IPS-11a (cell line): ENCODE data around the gene LDLRAD3.

Source experiments
- H3K4me3 ChIP-seq: one replicate; pipeline ENCODE4 v1.5.1; 2013; ENCODE audit warnings: low read depth, low read length, control low read depth

LDLRAD3 gene

DNA sequence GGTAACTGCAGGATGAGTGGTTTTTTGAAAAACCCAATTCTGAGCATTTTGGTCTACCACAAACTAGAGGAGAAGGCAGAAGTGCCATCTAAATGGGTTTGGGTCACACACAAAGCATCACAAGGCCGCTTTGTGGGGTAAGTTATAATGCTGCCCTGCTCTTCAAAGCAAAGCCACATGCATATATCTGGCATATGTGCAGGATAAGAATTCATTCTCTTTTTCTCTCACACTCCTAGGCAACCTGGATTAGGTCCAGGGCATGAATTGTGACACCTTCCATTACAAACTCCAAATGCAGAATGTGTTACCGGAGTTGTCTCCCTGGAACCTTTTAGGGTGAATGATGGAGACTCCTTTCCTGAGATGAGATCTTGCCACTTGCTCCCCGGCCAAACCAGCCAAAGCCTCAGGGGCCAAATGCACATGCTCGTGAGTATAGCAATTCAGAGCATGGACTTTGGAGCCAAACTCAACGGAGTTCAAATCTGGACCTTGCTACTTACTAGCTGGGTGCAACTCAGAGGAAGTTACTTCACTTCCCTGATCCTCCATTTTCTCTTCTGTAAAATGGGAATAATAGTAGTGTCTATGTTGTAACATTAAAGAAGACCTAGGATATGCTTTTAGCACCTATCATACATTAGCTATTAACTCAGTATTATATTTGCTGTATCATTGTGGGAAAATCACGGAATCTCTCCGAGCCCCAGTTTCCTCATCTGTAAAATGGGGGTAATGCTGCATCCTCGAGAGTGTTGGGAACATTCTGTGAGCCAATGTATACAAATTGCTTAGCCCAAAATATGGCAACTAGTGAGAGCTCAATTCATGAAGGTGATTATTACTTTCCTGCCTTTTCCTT lies 248.8 kb downstream of the LDLRAD3 start:
- no peak overlapping the region for H3K4me3 ChIP-seq

DNA sequence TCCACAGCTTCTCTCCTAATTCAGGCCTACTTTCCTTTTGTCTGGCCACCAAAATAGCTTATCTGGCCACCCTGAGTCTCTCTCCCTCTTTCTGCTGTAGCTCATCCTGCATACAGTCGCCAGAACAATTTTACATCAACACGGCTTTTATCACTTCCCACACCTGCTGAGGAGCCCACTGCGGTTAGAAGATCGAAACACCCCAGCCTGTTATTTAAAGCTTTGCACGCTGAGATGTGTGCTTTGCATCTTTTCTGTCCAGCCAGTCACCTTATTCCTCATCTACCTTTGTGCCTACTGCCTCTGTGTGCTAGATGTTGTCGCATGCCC lies 249.4 kb downstream of the LDLRAD3 start:
- H3K4me3 ChIP-seq: no peak overlapping the region

DNA sequence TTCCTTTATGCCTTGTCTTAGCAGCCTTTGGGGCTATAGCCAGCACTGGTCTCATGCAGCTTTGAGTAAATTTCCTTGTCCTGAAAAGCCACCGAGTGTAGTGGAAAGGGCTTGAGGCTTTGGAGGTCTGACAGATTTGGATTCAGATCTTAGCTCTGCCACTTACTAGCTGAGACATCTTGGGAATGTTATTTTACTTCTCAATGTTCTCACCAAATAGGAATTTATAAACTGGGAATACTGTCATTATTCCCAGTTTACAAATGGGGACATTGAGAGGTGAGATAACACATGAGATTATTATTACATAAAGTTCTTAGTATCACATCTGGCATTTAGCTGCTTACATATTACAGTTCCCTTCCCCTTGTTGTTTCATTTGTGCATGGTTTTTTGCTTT lies 249.9 kb downstream of the LDLRAD3 start:
- H3K4me3 ChIP-seq: no peak overlapping the region

DNA sequence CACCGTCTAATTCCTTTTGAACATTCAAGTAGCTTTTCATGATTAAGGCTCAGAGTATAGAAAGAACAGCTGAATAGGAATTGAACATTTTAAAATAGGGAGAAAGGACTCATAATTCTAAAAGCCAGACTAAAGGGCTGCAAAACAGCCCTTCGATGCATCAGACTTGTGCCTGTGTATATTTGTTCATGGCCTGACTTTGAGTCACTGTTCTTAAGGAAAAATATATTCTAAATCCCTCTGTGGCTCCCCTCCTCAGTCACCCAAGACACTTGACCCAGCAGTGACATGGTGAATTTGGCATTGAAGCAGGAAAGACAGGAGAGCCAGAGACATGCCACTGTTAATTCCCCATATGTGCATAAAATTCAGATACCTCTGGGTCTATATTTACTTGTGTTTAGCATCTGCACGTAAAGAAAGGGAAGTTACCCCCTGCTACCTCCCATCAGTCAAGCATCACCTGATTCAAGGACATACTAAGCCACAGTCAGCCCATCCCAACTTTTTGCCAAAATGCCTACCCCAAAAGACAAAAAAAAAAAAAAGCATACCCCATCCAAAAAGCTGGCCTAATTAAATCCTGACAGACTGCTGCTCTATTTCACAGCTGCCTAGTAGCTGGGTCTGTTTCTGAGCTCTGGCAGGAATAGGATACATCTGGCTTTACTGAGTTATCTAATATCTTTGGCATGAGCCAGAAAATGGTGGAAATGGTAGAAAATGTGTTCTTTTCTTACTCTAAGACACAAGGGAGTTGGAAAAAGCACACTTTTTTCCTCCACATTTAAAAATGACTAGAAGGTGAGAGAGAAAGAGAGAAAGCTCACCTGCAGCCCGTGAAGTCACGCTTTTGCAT lies 251.9 kb downstream of the LDLRAD3 start:
- no peak overlapping the region for H3K4me3 ChIP-seq

DNA sequence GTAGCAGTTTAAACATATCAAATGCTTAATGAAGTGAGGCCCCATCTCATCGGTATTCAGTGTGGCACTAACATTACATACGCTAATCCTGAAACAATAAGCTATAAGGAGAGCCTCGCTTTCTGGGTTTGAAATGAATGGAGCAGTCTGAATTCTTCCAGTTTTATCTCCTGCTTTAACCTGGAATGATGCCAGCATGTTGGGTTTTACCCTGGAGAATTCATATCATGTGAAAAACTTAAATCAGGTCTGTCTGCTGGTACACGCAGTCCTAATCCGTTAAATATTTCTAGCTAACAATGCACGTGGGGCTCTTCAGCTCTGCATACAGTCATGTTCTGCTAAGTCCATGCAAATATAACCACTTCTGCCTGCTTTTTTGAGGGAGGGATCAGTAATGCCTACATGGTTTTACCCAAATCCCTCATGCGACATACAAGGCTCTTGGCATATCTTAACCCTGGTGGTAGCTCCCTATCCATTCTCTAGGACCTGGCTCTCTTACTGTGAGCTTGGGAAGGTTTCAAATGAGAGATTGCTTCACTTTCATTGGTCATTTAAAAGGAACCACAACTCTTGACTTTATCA lies 252.6 kb downstream of the LDLRAD3 start:
- no peak overlapping the region for H3K4me3 ChIP-seq

DNA sequence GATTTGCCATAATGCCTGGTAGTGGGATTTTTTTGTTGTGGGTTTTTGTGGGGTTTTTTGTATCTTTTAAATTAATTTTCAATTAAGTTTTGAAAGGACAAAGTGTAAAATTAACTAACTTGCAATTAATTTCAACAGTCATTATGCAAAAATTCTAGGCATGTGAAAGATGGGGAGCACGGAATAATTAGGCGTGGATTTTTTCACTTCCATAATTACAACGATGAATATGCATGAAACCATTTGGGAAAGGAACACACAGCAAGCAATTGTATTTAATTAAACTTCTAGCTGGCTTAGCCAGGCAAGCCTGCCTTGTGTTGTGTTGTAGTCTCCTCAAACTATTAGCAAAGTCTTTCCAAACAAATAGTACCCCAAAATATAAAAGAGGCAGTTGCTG lies 257.5 kb downstream of the LDLRAD3 start:
- no peak overlapping the region for H3K4me3 ChIP-seq

DNA sequence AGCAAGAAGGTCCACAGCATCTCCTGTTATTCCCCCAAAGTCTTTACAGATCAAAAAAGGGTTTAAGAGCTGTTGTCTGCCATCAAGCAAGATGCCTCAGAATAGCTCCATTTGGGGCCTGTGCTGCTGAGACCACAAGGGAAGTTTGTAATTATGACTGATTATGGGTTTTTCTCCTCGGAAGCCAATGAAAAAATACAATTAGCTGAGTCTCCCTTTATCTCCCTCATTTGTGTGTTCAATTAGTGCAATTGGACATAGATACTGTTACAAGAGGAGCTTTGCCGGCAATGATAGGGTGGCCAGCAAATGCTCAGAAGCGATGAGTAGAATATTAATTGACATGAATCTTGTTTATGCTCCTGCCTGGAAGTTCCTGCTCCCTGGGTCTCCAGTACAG lies 261.7 kb downstream of the LDLRAD3 start:
- no peak overlapping the region for H3K4me3 ChIP-seq

DNA sequence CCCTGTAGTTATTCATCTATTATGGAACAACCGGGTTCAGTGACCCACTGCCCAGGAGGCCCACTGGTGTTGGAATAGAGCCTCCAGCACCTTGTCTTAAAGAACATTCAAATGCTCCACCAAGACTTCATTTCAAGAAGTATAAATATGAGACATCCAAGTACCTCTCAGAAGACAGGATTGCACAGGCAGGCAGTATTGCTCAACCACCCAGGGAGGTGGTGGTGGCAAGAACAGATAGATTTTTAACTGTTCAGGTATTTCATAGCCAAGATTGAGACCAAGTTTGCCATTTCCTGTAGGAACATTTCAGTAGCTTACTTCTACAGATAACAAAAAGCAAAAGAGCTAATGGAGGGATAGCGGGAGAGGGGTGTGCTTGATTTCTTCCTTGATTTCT lies 266.7 kb downstream of the LDLRAD3 start:
- no peak overlapping the region for H3K4me3 ChIP-seq

DNA sequence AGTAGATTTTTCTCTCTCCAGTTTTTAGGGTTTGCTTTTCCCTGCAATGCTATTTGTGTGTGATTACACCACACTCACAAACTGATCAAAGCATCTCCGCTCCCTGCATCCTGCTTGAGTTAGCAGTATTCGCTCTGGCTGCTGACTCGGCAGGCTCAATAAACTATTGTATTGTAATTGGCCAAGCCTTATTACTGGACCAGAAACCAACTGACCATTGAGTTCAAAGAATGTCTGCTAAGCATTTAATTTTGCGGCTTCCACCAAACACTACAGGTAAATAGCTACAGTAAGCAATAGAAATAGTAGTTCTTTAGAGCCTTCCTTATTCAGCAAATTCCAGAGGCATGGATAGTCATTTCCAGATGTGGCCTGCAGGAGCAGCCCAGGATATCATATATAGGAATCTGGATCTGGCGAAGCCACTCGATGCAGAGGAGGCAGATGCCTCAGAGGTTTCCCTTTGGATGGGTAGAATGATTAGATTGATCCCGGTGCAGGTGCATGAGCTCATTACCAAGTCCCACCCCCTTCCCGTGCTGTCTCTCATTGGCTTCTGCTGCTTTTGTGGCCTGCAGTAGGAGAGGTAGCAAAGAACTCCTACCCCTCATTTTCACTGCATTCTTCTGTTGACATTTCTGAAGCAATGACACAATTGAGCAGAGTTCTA lies 268.0 kb downstream of the LDLRAD3 start:
- no peak overlapping the region for H3K4me3 ChIP-seq

DNA sequence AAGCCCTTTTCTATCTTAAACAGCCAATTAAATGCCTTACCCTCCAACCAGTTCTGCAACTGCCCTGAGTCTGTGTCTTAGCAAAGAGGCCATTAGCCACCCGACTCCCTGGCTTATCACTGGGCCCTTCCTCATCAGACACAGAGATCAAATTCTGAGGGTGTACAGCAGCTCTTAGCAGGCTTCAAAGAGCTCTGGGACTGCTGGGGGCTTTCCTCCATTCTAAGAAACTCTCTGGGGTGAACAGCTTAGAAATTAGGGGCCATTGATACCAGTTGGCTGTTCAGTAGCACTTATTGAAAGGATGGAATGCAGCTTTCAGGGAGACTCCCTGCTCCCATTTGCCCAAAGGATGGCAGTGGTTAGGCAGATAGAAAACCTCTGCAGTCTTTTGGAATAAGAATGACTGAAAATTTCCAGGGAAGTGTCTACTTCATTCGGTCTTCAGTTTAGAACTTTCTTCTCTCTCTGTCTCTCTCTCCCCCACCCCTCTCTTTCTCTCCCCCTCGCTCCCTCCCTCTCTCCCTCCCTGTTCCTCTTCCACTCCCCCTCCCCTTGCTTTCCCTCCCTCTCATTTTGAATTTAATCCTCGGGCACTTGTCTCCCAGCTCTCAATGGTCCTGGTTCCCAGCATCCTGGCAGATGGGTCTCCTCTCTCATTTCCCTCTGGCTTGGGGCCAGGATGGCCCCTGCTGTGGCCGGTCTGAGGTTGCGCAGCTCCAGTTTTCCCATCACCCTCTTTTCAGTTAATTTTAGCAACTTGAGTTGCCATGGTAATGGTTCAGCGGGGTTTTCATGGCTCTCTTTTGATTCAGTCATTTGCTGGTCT lies 268.9 kb downstream of the LDLRAD3 start:
- no peak overlapping the region for H3K4me3 ChIP-seq

DNA sequence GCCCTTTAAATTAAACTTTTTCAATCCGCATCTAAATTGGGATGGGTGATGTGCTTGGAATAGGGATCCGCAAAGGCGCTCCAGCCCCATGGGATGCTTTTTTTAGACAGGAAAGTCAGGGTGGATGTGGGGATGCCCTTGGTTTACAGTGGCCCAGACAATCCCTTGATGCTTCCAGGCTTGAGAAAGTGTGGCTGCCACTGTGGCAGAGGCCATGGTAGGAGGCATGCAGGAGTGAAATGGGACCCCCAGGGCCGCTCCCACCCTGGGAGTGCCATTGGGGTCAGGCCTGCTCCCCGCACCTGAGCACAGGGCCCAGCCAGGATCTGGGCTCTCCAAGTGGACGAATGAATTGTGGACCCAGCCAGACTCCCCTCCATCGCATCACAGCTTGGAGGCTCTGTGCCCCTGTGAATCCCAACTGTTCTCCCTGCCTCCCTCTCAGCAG lies 269.6 kb downstream of the LDLRAD3 start:
- H3K4me3 ChIP-seq: no peak overlapping the region

DNA sequence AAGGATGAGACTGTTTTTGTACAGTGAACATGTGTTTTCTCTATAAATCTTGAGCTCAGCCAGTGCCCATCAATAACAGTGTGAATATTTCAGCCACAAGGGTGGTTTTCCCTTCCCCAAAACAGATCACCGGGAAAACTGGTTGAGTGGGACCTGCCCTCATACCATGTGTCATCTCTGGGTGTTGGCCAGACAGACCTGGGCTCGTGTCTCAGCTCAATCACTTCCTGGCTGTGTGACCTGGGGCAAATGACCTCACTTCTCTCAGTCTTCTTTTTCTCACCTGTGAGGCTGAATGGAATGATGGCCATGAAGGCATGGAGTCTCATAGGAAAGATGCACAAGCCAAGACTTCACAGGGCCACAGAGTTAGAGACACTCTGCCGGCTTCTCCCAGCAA lies 270.6 kb downstream of the LDLRAD3 start:
- no peak overlapping the region for H3K4me3 ChIP-seq

DNA sequence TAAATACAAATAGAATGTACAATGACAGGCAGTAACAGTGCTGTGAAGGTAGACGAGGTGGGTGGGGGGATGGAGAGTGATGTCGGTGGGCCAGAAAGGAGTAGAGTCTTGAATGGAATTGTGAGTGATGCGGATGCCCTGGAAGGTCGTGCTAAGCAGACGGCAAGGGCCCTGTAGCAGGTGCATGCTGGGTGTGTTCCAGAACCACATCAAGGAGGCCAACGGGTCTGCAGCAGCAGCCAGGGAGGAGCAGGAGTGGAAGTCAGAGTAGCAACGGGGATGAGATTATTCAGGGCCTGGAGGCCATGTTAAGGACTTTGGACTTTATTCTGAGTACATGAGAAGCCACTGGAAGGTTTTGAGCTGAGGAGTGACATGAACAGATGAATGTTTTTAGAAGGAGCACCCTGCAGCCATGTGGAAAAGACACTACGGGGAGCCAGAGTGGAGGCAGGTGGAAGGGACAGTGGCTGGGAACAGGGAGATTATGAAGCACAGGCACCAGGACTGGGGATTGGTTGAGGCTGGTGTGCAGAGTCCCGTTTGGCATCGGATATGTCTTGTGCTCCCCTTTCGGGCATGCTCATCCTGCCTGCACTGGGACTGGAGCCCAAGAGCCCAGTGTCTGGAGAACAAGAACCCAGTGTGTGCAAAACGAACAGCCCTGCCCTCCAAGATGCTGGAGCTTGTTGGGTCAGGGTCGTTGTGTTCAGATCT lies 271.3 kb downstream of the LDLRAD3 start:
- no peak overlapping the region for H3K4me3 ChIP-seq

DNA sequence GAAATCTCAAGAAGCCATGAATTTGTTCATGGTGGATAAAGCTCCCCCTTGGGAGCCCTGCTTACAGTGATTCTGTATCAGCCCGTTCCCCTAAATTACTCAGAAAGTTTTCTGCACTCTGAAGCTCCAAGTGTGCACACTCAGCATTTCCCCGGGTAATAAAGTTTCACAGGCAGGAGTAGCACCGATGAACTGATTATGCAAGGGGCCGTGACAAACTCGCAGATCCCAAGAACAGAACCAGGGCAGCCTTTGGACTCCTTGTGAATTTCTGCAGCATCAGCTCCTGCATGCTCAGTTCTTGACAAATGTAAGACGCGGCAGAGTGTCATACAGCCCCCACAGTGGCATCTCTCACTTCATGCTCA lies 271.8 kb downstream of the LDLRAD3 start:
- no peak overlapping the region for H3K4me3 ChIP-seq

DNA sequence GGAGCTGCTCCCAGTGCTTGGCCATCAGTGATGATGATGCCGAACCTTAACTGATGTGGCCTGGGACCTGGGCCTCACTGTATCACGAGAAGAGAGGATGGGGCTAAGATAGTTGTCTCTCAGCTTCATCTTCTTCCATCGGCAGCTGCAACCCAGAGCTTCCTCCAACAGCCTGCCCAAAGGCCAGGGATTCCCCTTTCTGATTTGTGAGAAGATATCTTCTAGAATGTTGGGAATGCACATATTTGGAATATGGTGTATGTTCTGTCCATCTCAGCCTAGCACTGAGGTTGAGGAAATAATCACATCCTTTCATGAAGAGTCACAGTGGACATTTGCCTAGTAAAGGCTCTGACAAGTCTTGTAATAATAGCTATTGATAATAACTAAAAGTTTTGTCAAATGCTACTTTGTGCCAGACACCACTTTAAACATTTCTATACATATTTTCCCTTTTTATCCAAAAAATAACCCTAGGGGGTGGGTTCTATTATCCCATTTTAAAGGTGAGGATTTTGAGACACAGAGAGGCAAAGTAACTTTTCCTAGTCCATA lies 272.3 kb downstream of the LDLRAD3 start:
- no peak overlapping the region for H3K4me3 ChIP-seq

DNA sequence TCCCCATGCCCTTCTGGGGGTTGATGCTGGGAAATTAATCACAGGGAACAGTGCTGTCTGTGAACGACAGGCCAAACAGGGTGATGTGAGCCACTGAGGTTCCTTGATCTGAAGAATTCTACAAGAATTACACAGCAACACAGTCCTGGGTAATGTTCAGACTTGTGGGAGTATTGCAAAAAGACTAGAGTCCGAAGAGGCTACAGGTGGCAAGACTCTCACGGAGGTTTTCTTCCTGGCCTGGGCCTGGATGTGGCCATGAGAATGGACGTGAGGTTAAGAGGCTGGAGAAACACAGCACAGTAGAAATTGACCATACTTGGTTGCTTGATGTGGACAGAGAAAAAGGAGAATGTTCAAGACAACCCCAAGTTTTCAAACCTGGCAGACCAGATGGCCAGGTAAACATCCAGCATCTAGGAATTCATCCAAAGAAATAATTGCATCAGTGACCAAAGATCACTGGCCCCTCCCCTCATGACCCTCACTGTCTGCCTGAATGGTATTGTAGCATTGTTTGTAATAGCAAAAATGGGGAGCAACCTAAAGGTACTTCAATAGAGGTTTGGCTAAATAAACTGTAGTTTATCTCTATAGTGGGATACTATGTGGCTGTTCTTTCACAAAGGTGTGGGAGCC lies 274.5 kb downstream of the LDLRAD3 start:
- no peak overlapping the region for H3K4me3 ChIP-seq

DNA sequence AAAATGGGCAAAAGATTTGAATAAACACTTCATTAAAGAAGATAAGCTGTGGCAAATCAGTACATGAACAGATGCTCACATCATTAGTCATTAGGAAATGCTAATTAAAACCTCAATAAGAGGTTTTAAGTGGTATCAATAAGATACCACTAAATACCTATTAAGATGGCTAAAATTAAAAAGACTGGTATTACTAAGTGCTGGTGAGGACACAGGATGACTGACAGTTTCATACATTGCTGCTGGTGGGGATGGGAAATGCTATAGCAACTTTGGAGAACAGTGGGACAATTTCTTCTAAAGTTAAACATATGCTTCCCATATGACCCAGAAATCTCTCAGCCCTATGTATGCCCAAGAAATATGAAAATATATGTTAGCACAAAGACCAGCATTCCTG lies 276.1 kb downstream of the LDLRAD3 start:
- no peak overlapping the region for H3K4me3 ChIP-seq

DNA sequence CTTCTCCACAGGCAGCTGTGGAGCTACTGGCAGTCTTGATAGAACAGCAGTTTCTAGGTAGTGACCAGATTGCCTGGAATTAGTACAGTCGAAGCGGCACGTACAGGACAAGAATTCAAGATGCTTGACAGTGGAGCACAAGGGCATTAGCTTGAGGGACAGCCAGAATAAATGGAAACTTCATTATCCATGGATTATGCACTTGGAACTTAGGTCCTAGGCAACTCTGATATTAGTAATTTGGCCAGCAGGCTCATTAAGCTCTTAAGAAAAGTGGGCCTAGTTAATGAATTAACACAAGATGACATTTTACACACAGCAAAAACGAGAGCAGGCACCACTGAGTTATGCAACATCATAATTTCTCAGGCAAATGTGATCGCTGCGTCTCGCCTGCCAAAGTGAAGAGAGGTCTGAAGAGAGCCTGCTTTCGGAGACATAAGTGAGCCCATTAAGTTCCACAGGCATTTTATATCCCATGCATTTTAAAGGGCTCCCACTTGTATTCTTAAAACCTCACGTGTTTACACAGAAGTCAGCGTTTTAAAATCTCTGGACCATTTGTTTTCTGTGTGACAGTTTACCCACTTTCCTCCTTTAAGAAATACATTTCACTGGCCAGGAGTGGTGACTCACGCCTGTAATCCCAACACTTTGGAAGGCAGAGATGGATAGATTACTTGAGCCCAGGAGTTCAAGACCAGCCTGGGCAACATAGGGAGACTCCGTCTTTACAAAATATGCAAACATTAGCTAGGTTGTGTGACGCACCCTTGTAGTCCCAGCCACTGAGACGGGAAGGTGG lies 279.2 kb downstream of the LDLRAD3 start:
- H3K4me3 ChIP-seq: no peak overlapping the region
